Testis (tissue), 2 donors: ENCODE results near the gene TKFC.

Source experiments
- POLR2A ChIP-seq: fragments of 450-650 bp; IDR thresholded peaks from one replicate; pipeline ENCODE4 v1.6.1; 2017; ENCODE audit warnings: antibody characterized with exemption, mild to moderate bottlenecking, moderate library complexity
- TF ChIP-seq, protein P1 (sequence below), 3 experiments: fragments of 450-650 bp in 2 of 3; fragments of 200-600 bp in 1 of 3; sonication (generic) in 1 of 3; IDR thresholded peaks; one replicate each; pipeline ENCODE4 v1.5.1; 2016 to 2019; ENCODE audit warnings: antibody characterized with exemption in 3 of 3, mild to moderate bottlenecking in 2 of 3, moderate library complexity in 1 of 3

DNA sequence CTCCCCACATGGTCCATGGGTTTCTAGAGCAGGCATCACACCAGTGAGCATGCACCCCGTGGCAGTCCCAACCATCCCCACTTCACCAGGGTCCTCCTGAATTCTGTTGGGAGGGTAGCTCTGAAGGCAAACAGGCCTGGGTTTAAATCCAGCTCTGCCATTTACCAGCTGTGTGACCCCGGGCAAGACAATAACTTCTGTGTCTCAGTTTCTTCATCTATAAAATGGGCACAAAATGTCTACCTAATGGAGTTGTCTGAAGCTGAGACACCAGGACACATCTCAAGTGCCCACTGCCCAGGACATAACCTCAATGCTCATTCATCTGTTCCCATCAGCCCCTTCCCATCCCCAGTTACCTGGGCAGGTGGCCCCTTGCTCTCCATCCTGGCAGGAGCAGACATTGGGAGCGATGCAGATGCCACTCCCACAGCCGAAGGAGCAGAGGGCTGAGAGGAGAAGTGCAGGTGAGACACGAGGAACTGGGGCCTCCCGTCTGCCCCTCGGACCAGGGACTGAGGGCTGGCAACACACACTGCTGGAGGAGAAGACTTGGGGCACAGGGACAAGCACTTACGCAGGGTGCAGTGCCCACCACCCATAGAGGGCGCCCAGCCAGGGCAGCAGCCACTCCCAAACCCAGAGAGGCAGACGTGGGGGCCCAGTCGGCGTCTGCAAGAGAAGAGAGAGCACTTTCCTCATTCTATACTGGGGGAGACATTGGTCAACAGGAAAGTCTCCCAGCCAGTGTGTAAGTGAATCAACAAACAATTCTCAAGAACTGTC, 41.9 kb upstream of the TKFC start:
- TF ChIP-seq, protein P1, sequence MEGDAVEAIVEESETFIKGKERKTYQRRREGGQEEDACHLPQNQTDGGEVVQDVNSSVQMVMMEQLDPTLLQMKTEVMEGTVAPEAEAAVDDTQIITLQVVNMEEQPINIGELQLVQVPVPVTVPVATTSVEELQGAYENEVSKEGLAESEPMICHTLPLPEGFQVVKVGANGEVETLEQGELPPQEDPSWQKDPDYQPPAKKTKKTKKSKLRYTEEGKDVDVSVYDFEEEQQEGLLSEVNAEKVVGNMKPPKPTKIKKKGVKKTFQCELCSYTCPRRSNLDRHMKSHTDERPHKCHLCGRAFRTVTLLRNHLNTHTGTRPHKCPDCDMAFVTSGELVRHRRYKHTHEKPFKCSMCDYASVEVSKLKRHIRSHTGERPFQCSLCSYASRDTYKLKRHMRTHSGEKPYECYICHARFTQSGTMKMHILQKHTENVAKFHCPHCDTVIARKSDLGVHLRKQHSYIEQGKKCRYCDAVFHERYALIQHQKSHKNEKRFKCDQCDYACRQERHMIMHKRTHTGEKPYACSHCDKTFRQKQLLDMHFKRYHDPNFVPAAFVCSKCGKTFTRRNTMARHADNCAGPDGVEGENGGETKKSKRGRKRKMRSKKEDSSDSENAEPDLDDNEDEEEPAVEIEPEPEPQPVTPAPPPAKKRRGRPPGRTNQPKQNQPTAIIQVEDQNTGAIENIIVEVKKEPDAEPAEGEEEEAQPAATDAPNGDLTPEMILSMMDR (IDR thresholded peaks at IDR 0.05) = no peak
- TF ChIP-seq POLR2A = no peak
